Chondrocyte (in vitro differentiated cells): Measurements from ENCODE around the gene CHST11. TPM values are rescaled to one million over a fixed set of nuclear protein-coding genes. Genes with fewer than 3 reads are reported as not detected.

Experiments used
- DNase-seq: peaks from one replicate; pipeline ENCODE4 v3.0.0; 2021; ENCODE audit warnings: mixed read lengths, low spot score
- H3K27ac Mint-ChIP-seq: one replicate; pipeline ENCODE4 v1.8.0; 2021; ENCODE audit warnings: mild to moderate bottlenecking, moderate library complexity, mixed read lengths; ENCODE audit not compliant: unreplicated experiment
- H3K27me3 Mint-ChIP-seq: 2 replicates; pipeline ENCODE4 v1.8.0; 2021; ENCODE audit warnings: low read depth, mixed read lengths
- H3K36me3 Mint-ChIP-seq: 2 replicates; pipeline ENCODE4 v1.8.0; 2021; ENCODE audit warnings: low read depth, mixed read lengths
- H3K4me1 Mint-ChIP-seq: 2 replicates; pipeline ENCODE4 v1.8.0; 2021; ENCODE audit warnings: low read depth, mild to moderate bottlenecking, mixed read lengths
- H3K4me3 Mint-ChIP-seq: one replicate; pipeline ENCODE4 v1.8.0; 2021; ENCODE audit warnings: mild to moderate bottlenecking, moderate library complexity, mixed read lengths; ENCODE audit not compliant: unreplicated experiment
- H3K9me3 Mint-ChIP-seq: 2 replicates; pipeline ENCODE4 v1.8.0; 2021; ENCODE audit warnings: low read depth, mixed read lengths
- total RNA-seq: library from RNA; stranded (reverse); gene quantifications from 3 replicates; pipeline ENCODE4 v1.2.1, GENCODE V29; 2021
- TF ChIP-seq, protein P1 (sequence below): fragments of 200-600 bp; sonication (generic); IDR thresholded peaks from 2 replicates; pipeline ENCODE4 v1.5.0; 2021; ENCODE audit warnings: antibody characterized with exemption, mild to moderate bottlenecking, moderate library complexity

Gene CHST11
- total RNA-seq, 1 donor from 2014 or later: 6.2 TPM

GRCh38 chr12:104716172-104716571 is 259.4 kb downstream of the CHST11 start:
- H3K4me1 Mint-ChIP-seq: peaks cover 36% of the 10 kb centered on the region
- no peaks in the 10 kb centered on the region for H3K9me3 Mint-ChIP-seq
- H3K36me3 Mint-ChIP-seq: no peaks in the 10 kb centered on the region
- TF ChIP-seq, protein P1, sequence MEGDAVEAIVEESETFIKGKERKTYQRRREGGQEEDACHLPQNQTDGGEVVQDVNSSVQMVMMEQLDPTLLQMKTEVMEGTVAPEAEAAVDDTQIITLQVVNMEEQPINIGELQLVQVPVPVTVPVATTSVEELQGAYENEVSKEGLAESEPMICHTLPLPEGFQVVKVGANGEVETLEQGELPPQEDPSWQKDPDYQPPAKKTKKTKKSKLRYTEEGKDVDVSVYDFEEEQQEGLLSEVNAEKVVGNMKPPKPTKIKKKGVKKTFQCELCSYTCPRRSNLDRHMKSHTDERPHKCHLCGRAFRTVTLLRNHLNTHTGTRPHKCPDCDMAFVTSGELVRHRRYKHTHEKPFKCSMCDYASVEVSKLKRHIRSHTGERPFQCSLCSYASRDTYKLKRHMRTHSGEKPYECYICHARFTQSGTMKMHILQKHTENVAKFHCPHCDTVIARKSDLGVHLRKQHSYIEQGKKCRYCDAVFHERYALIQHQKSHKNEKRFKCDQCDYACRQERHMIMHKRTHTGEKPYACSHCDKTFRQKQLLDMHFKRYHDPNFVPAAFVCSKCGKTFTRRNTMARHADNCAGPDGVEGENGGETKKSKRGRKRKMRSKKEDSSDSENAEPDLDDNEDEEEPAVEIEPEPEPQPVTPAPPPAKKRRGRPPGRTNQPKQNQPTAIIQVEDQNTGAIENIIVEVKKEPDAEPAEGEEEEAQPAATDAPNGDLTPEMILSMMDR: no peak
- no peaks in the 10 kb centered on the region for H3K27me3 Mint-ChIP-seq
- no peak for DNase-seq
- H3K4me3 Mint-ChIP-seq: no peak overlapping the region
- no peak overlapping the region for H3K27ac Mint-ChIP-seq

- Mint-ChIP-seq H3K36me3 (no peaks in the 10 kb centered on the region), H3K27ac (no peak overlapping the region)
- TF ChIP-seq, protein P1: no peak
Measured at GRCh38 chr12:104718304-104718929, 261.7 kb downstream of the CHST11 start.

GRCh38 chr12:104719700-104720338 is 263.1 kb downstream of the CHST11 start:
- Mint-ChIP-seq H3K9me3 (no peaks in the 10 kb centered on the region), H3K27ac (peak overlapping the region; percentile 41)
- no peak for DNase-seq

More at GRCh38 chr12:104718304-104718929, 261.7 kb downstream of the CHST11 start:
- peaks cover 33% of the 10 kb centered on the region for H3K4me1 Mint-ChIP-seq
- DNase-seq: no peak
- no peaks in the 10 kb centered on the region for H3K27me3 Mint-ChIP-seq
- no peaks in the 10 kb centered on the region for H3K9me3 Mint-ChIP-seq
- no peak overlapping the region for H3K4me3 Mint-ChIP-seq

GRCh38 chr12:104720339-104721038 is 263.7 kb downstream of the CHST11 start:
- Mint-ChIP-seq H3K36me3 (no peaks in the 10 kb centered on the region), H3K27ac (peak overlapping the region; percentile 10)
- no peak for DNase-seq

More at GRCh38 chr12:104719700-104720338, 263.1 kb downstream of the CHST11 start:
- H3K27me3 Mint-ChIP-seq: no peaks in the 10 kb centered on the region
- TF ChIP-seq, protein P1: no peak
- H3K4me3 Mint-ChIP-seq: no peak overlapping the region
- peaks cover 33% of the 10 kb centered on the region for H3K4me1 Mint-ChIP-seq
- H3K36me3 Mint-ChIP-seq: no peaks in the 10 kb centered on the region

DNA sequence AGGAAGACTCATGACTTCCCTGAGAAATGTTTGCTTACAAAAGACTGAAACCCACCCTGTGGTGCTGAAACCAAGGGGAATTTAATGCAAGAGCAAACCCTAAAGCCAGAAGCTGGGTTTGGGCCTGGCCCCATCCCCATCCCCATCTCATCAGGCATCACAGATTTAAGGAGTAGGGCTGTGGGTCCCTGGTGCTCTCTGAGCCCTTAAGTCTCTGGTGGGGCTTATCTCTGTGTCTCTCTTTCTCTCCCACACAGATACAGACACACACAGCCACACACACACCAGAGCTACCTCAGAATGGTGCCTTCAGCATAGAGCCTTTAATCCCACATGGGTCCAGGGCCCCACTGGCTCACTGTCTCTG is 264.3 kb downstream of the CHST11 start:
- H3K36me3 Mint-ChIP-seq: no peaks in the 10 kb centered on the region
- TF ChIP-seq, protein P1: no peak
- no peak overlapping the region for H3K27ac Mint-ChIP-seq
- peaks cover 25% of the 10 kb centered on the region for H3K4me1 Mint-ChIP-seq
- H3K4me3 Mint-ChIP-seq: no peak overlapping the region
- no peaks in the 10 kb centered on the region for H3K27me3 Mint-ChIP-seq
- DNase-seq: no peak
- no peaks in the 10 kb centered on the region for H3K9me3 Mint-ChIP-seq

More at GRCh38 chr12:104720339-104721038, 263.7 kb downstream of the CHST11 start:
- TF ChIP-seq, protein P1: no peak
- H3K4me1 Mint-ChIP-seq: peaks cover 29% of the 10 kb centered on the region
- H3K27me3 Mint-ChIP-seq: no peaks in the 10 kb centered on the region
- peak overlapping the region; percentile 62 for H3K4me3 Mint-ChIP-seq
- no peaks in the 10 kb centered on the region for H3K9me3 Mint-ChIP-seq
